Measurements from ENCODE around the gene TOR1A. TPM values are rescaled to one million over a fixed set of nuclear protein-coding genes. Genes with fewer than 3 reads are reported as not detected.

TOR1A gene
- polyA plus RNA-seq, 2 of the 4 experiments (the other 2 are of a cell fraction), result 54.0 to 74.9 TPM

GRCh38 chr9:129776938-129777768 is 46.8 kb downstream of the TOR1A start (continued):
- TF ChIP-seq PHF8 (IDR thresholded peaks at IDR 0.05; ENCODE audit: borderline replicate concordance, low read depth) (no peak), HOXB13 (CRISPR knock-in tag; IDR thresholded peaks at IDR 0.05; ENCODE audit: low read depth) (no peak), FOSL2 (IDR thresholded peaks at IDR 0.05) (no peak; the same call in none of the 2 replicates), FOSL2 (CRISPR knock-in tag; IDR thresholded peaks at IDR 0.05) (peak; percentile 97), HMGXB4 (CRISPR knock-in tag; IDR thresholded peaks at IDR 0.05; ENCODE audit: borderline replicate concordance) (no peak), ZC3H11A (IDR thresholded peaks at IDR 0.05) (no peak), EP300 (IDR thresholded peaks at IDR 0.05) (peak; percentile 55 to 89; a peak in 3 of 5 replicates), BHLHE40 (IDR thresholded peaks at IDR 0.05; ENCODE audit: low read depth, low read length) (no peak), RAD21 (conservative IDR thresholded peaks at IDR 0.05 in 1 of 2, IDR thresholded peaks at IDR 0.05 in 1 of 2) (peak in 1 of 2 experiments; percentile 26; a peak in 1 of 5 replicates), MAZ (IDR thresholded peaks at IDR 0.05; ENCODE audit: borderline replicate concordance, low read depth, low read length) (no peak), CBX2 (IDR thresholded peaks at IDR 0.05; ENCODE audit: borderline replicate concordance, low read depth) (no peak), ZNF302 (CRISPR knock-in tag; IDR thresholded peaks at IDR 0.05) (no peak), CEBPB (IDR thresholded peaks at IDR 0.05) (peak; percentile 24 to 59; a peak in 2 of 4 replicates), MAFK (IDR thresholded peaks at IDR 0.05; ENCODE audit: partially characterized antibody) (peak; percentile 47), BCL3 (IDR thresholded peaks at IDR 0.05) (0 out of 3 replicates have a peak, but pooled peaks have one; percentile 40), RCOR1 (IDR thresholded peaks at IDR 0.05; ENCODE audit: low read depth, low read length) (no peak), MYC (IDR thresholded peaks at IDR 0.05; ENCODE audit: borderline replicate concordance, low read length) (no peak), REST (IDR thresholded peaks at IDR 0.05) (no peak), ESRRA (IDR thresholded peaks at IDR 0.05; ENCODE audit: borderline replicate concordance, low read length) (no peak), JUNB (IDR thresholded peaks at IDR 0.05) (peak; percentile 66), HES2 (IDR thresholded peaks at IDR 0.05) (no peak), ZSCAN20 (CRISPR knock-in tag; IDR thresholded peaks at IDR 0.05) (no peak; the same call in 1 of the 2 replicates), USF2 (IDR thresholded peaks at IDR 0.05) (no peak), HOXB5 (CRISPR knock-in tag; IDR thresholded peaks at IDR 0.05) (0 out of 2 replicates have a peak, but pooled peaks have one; percentile 5), EHF (CRISPR knock-in tag; IDR thresholded peaks at IDR 0.05) (peak; percentile 61; the same call in 1 of the 2 replicates)

Data from A549 (cell line).